BJ (cell line): ENCODE measurements around the gene RBP4. TPM values are rescaled to one million over a fixed set of nuclear protein-coding genes. Genes with fewer than 3 reads are reported as not detected.

ENCODE experiments used
- CTCF ChIA-PET: fragments of 350-600 bp; formaldehyde crosslinking; extraction: SDS; loops from one replicate; lab custom pipeline; 2021; ENCODE audit warnings: antibody characterized with exemption, inconsistent platforms; lab: Yijun Ruan, JAX
- POLR2A ChIA-PET: fragments of 300-600 bp; sonication (Branson Sonifier 250); formaldehyde crosslinking; extraction: SDS; loops from one replicate; lab custom pipeline; 2021; ENCODE audit warnings: antibody characterized with exemption; lab: Charles Lee
- DNase-seq: peaks from one replicate; pipeline ENCODE4 v3.0.0-alpha.2; 2011; ENCODE audit warnings: low read depth
- H3K27me3 ChIP-seq: 2 replicates; pipeline ENCODE4 v1.6.0; 2011; ENCODE audit warnings: low read length; ENCODE audit not compliant: control insufficient read depth, insufficient read depth
- H3K36me3 ChIP-seq: 2 replicates; pipeline ENCODE4 v1.5.1; 2011; ENCODE audit warnings: low read length; ENCODE audit not compliant: control insufficient read depth, insufficient read depth
- H3K4me3 ChIP-seq: 2 replicates; pipeline ENCODE4 v1.5.1; 2011; ENCODE audit warnings: low read depth, mild to moderate bottlenecking, control low read depth, low read length
- polyA plus RNA-seq: library from polyadenylated mRNA; depleted of rRNA; stranded (reverse); fragments of >200 nt; gene quantifications from 2 replicates; pipeline ENCODE4 v1.2.3, GENCODE V29; 2011
- TF ChIP-seq, protein P1 (sequence below): IDR thresholded peaks from 2 replicates; pipeline ENCODE4 v1.5.1; 2011; ENCODE audit warnings: low read depth, mild to moderate bottlenecking, control low read depth, inconsistent platforms, low read length, moderate library complexity; ENCODE audit not compliant: insufficient read depth

The RBP4 gene
- polyA plus RNA-seq, 1 experiment = 0.26 TPM

DNA sequence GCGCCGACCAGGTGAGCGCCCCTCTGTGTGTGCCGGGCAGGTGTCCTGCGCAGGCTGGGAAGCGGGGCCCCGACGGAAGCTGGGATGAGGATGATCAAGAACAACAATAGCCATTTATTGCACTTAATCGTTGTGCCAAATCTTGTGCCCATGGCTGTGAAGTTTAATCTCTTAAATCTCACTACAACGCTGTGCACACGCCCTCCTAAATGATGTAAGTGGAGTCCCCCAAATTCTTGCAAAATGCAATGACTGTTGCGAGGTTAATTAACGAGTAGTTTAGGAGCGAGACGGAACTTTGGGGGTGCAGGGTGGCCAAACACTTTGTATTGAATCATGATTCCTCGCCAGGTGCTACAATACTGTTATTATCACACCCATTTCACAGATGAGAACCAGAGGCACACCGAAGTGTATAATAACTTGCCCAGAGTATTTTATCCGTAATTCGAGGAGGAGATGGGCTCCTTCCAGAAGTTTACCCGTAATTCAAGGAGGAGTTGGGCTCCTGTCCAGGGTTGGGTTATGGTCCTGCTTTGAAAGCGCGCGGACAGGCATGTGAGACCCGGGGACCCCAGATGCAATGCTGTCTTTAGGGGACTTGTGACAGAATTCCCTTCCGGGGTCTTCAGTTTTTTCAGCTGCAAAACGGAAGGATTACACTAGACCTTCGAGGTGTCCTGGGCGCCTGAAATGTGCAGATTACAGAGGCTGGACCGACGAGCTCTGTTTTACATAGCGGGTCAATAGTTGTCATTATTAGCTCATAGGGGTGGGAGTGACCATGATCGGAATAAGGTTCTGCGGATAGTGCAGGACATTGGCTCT is 33.5 kb downstream of the RBP4 start:
- no peak for DNase-seq
- POLR2A ChIA-PET = no interaction called here
- Histone ChIP-seq H3K36me3 (no peaks in the 10 kb centered on the region), H3K4me3 (no peak overlapping the region), H3K27me3 (peaks cover 21% of the 10 kb centered on the region)
- TF ChIP-seq, protein P1, sequence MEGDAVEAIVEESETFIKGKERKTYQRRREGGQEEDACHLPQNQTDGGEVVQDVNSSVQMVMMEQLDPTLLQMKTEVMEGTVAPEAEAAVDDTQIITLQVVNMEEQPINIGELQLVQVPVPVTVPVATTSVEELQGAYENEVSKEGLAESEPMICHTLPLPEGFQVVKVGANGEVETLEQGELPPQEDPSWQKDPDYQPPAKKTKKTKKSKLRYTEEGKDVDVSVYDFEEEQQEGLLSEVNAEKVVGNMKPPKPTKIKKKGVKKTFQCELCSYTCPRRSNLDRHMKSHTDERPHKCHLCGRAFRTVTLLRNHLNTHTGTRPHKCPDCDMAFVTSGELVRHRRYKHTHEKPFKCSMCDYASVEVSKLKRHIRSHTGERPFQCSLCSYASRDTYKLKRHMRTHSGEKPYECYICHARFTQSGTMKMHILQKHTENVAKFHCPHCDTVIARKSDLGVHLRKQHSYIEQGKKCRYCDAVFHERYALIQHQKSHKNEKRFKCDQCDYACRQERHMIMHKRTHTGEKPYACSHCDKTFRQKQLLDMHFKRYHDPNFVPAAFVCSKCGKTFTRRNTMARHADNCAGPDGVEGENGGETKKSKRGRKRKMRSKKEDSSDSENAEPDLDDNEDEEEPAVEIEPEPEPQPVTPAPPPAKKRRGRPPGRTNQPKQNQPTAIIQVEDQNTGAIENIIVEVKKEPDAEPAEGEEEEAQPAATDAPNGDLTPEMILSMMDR = no peak
- CTCF ChIA-PET = interaction anchor here (1.2 to 1.6 kb wide), 3 partner anchors 10 to 25 kb away, joined by 4 to 5 read pairs (median 4); no protein-coding TSS in a partner anchor

- TF ChIP-seq, protein P1 = no peak
- POLR2A ChIA-PET = no interaction called here
Observed at GRCh38 chr10:93566435-93567276, 34.4 kb downstream of the RBP4 start, which contains the start of gene FFAR4. Gene FFAR4 (plus strand): TSS chr10:93566665. CDS start chr10:93566721, 56 bp downstream.

DNA sequence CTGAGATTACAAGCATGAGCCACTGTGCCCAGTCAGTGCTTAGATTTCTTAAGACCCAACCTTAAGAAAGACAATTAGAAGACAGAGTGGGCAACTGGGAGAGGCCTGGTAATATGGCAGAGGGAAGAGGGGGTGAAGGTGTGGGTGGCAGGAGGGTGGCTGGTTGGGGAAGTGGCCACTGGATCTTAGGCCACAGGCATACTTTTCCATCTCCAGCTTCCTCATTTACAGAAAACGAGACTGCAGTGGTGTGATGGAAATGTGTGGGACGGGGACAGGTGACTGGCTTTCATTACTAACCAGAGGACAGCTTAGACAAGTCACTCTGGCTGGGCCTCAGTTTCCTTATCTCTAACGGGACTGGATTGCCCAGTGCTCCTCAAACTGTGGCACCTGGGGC is 35.6 kb downstream of the RBP4 start:
- Histone ChIP-seq H3K4me3 (no peak overlapping the region), H3K27me3 (peaks cover 16% of the 10 kb centered on the region), H3K36me3 (no peaks in the 10 kb centered on the region)
- CTCF ChIA-PET = interaction anchor here (1.7 kb wide), 1 partner anchor 11 kb away, joined by 14 read pairs; no protein-coding TSS in a partner anchor
- POLR2A ChIA-PET = no interaction called here
- DNase-seq = no peak
- TF ChIP-seq, protein P1 = no peak

More at GRCh38 chr10:93566435-93567276, 34.4 kb downstream of the RBP4 start, which contains the start of gene FFAR4:
- H3K4me3 ChIP-seq = no peak within 1 kb of the TSS
- no peaks in the 10 kb centered on the region for H3K36me3 ChIP-seq
- no peak for DNase-seq
- H3K27me3 ChIP-seq = peaks cover 19% of the 10 kb centered on the region
- CTCF ChIA-PET = interaction anchor here (1.7 kb wide), 1 partner anchor 12 kb away, joined by 14 read pairs; no protein-coding TSS in a partner anchor

DNA sequence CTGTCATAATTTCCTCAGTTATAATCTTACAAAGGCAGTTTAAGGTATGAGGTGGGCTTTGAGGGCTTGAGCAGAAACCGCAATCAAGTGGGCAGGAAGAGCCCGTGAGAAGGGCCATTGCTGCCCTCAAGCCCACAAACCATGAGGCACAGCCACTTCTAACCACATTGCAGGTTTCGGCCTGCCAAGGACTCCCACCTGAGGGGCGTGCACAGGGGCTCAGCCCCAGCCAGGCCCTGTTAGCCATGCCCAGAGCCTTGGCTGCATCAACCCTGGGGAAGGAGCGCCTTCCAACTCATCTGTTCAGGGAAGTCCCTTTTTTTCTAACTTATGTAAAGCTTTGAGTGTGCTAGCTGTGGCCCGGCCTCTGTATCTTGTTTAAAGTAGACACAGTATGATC is 40.5 kb downstream of the RBP4 start:
- Histone ChIP-seq H3K36me3 (no peaks in the 10 kb centered on the region), H3K4me3 (no peak overlapping the region), H3K27me3 (peaks cover 2% of the 10 kb centered on the region)
- TF ChIP-seq, protein P1 = no peak
- ChIA-PET CTCF (interaction anchor here (0.6 to 2.7 kb wide), 3 partner anchors 8 to 213 kb away, joined by 3 to 7 read pairs (median 3); no protein-coding TSS in a partner anchor), POLR2A (no interaction called here)
- DNase-seq = no peak
